IPS DF 4.7 (cell line): Measurements from ENCODE around the gene MAP6.

Experiments
- DNase-seq: peaks from one replicate; pipeline ENCODE4 v3.0.0-alpha.2; 2013; ENCODE audit warnings: low spot score; ENCODE audit errors: extremely low read depth

The MAP6 gene

GRCh38 chr11:75571625-75572024 lies 97.2 kb downstream of the MAP6 start:
- no peak for DNase-seq

- DNase-seq, result no peak
These were observed 98.2 kb downstream of the MAP6 start for GRCh38 chr11:75570559-75571139.

DNA sequence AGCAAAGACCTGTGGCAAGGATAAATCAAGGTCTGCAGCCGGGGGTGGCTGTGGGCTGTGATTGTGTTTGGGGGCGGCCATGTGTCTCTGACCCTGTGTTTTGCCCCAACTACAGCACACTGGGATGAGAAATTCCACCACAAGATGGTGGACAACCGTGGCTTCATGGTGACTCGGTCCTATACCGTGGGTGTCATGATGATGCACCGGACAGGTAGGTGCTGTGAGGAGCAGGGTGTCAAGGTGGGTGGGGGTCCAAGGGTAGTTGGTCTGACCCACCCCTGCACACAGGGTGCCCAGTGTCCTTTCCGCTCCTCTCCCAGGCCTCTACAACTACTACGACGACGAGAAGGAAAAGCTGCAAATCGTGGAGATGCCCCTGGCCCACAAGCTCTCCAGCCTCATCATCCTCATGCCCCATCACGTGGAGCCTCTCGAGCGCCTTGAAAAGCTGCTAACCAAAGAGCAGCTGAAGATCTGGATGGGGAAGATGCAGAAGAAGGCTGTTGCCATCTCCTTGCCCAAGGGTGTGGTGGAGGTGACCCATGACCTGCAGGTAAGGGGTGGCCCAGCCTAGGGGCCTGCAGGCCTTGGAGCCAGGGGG lies 100.1 kb downstream of the MAP6 start:
- DNase-seq, result no peak

DNA sequence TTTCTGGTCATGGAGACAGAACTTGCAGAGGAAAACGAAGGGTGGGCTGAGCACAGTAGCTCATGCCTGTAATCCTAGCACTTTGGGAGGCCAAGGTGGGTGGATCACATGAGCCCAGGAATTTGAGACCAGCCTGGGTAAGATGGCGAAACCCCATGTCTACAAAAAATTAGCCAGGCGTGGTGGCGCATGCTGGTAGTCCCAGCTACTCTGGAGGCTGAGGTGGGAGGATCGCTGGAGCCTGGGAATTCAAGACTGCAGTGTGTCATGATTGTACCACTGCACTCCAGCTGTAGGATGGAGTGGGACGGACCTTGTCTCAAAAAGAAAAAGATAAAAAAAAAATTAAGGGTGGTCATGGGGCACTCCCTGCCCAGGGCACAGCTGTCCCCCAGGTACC lies 100.9 kb downstream of the MAP6 start:
- DNase-seq, result no peak

DNA sequence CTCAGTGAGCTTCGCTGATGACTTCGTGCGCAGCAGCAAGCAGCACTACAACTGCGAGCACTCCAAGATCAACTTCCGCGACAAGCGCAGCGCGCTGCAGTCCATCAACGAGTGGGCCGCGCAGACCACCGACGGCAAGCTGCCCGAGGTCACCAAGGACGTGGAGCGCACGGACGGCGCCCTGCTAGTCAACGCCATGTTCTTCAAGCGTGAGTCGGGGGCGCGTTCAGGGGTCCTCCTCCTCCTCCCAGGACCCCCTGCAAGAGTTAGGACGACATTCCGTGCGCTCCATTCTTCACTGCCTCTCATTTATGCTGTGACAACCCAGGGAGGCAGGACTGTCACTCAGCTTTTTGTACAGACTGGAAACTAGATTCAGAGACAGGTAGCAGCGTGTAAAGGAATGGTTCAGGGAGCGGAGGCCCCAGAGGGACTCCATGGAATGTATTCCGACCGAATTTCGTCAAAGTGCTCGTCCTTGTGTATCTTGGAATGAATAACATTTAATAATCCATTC lies 102.0 kb downstream of the MAP6 start:
- DNase-seq, result no peak

- DNase-seq, result no peak
These were observed 102.7 kb downstream of the MAP6 start for GRCh38 chr11:75565916-75566762.

GRCh38 chr11:75565221-75565814 lies 103.5 kb downstream of the MAP6 start:
- no peak for DNase-seq

- DNase-seq, result no peak
These were observed 104.8 kb downstream of the MAP6 start for GRCh38 chr11:75563978-75564552.

GRCh38 chr11:75563501-75563977 lies 105.3 kb downstream of the MAP6 start:
- DNase-seq, result no peak

- DNase-seq, result no peak
These were observed 105.9 kb downstream of the MAP6 start for GRCh38 chr11:75562836-75563484.

DNA sequence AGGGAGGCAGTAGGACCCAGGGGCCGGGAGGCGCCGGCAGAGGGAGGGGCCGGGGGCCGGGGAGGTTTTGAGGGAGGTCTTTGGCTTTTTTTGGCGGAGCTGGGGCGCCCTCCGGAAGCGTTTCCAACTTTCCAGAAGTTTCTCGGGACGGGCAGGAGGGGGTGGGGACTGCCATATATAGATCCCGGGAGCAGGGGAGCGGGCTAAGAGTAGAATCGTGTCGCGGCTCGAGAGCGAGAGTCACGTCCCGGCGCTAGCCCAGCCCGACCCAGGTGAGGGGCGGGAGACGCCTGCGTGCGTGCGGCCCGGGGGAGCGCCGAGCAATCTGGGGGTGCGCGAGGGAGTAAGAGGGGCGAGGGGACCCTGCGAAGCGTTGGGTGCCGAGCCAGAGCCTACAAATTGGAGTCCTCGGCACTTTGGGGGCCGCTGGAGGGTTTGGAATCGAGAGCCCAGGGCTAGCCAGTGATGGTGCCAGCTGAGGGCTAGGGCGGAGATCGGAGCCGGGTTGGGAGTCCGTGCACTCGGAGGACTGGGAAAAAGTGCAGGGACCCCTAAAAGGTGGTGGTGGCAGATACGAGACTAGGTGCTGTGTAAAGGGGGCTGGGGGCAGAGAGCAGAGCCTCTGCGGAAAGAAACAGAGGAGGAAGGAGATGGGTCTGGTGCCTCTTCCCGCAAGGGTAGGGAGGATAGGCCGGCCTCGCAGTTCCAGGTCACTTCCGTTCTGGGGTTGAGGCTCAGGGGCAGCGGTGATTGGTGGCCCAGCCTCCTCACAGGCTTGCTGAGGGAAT lies 106.6 kb downstream of the MAP6 start, which contains the start of gene SERPINH1:
Gene SERPINH1 (plus strand): TSS at position 206 of the 788 bp plus-strand sequence. CDS start 4,097 bp downstream, outside the sequence.
- DNase-seq, result no peak

GRCh38 chr11:75561426-75562047 lies 107.3 kb downstream of the MAP6 start:
- DNase-seq, result no peak

DNA sequence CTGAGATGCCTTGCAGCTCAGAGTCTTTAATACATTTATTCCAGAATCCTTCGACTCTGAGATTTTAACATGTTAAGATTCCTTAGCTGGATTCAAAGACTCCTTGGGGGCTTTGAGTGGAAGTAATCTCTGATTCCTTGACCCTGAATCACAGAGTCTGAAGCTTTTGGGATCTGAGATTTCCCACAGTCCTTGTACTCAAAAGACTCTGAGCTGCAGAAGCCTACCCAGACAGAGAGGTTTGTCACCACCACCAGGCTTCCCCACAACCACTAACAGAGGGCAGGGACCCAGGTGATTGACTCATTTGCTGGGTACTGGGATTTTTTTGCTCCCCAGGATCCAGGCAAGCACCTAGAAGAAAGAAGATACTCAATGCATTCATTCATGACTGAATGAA lies 108.2 kb downstream of the MAP6 start:
- DNase-seq, result no peak

DNA sequence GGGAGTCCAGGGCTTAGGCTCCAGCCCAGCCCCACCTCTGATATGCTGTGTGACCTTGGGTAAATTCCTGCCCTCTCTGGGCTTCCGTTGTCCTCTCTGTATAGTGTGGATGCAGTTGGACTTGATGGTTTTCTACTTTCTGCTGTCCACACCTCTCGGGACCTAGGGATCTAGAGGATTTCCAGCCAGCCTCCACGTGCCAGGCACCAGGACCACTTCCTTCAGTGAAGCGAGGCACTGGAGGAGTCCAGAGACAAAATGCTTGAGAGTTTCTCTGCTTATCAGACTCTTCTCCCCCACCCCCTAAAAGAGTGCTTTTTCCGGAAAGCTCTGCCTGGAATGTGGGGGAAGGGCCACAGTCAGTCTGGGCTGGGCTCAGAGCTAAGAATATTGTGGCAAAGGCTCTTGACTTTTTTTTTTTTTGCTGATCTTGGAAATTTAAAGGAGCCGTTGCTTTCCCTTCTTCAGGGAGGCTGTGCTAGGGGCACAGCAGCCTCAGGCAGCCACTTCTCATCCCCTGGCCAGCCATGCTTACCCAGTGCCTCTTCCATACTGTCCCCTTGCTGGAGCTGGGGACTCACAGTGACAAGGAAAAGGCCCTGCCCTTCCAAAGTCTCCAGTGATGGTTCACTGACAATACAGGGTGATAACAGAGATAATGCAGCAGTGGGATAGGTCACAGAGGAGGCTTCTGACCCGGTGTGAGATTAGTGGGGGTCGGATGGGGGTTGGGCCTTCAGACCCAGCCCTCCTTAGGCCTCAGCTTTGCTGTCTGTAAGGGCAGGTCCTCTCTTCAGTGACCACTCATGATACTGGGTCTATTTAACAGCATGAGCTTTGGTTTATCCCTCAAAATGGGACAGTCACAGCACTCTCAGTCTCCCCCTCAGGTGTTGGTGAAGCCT lies 109.6 kb downstream of the MAP6 start:
- DNase-seq, result no peak

DNA sequence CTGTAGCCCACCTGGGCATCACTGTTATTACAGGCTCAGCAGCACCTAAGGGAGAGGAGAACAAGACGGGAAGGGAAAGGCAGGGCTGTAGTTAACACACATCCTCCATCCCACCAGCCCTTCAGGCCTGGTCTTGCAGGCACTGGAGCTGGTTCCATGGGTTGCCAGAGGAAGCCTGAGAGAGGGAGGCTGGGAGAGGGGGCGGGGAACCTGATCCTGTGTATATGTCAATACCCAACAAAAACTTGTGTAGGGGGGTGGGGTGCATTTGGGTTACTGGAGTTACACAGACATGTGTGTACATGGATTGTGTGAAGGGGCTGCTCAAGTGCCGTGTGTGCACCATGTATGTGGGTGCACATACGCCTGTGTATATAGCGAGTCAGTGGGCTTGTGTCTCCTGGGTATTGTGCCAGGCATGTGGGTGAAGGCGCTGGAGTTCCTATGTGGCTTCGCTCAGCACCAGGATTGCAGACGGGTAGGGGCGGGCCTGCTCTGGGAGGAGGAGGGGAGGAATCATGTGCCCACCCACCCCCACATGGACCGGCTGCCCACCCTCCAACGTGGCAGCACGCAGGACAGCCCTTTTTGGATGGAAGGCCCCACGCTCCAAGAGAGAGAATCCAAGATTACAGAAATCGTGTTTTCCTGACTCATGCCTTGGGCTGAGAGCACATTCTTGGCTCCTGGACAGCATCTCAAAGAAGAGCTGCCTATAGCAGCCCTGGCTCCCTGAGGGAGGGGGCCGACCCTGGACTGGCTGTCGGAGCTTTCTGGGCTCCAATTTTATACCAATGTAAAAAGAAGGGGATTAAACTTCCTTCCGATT lies 111.0 kb downstream of the MAP6 start:
- no peak for DNase-seq

DNA sequence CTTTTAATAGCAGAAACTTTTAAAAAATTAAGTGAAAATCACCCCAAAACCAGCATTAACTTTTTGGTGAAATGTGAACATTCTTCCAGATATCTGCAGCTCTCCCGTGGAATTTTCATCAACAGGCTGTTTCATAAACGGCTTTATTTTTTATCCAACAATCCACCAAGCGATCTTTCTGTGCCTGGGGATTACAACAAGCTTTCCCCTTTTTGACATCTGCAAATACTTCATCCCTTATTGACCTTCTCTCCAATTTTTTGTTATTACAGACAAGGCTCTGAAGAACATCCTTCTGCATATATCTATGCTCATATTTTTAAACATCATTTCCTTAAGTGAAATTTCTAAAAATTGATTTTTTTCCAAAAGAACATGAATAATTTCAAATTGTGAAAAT lies 112.6 kb downstream of the MAP6 start:
- DNase-seq, result no peak

- DNase-seq, result no peak
These were observed 113.6 kb downstream of the MAP6 start for GRCh38 chr11:75555079-75555811.
